CD14-positive monocyte (primary cell): ENCODE measurements around the gene SMIM15. TPM values are rescaled to one million over a fixed set of nuclear protein-coding genes. Genes with fewer than 3 reads are reported as not detected.

Experiments
- DNase-seq, 3 donors: peaks; one replicate each; pipeline ENCODE4 v3.0.0-alpha.2; 2011 to 2022
- H2AFZ ChIP-seq: 2 replicates; pipeline ENCODE4 v1.6.0; 2012; ENCODE audit warnings: mild to moderate bottlenecking, low read depth, low read length, inconsistent platforms; ENCODE audit not compliant: insufficient read depth, poor library complexity, severe bottlenecking
- H3K27ac ChIP-seq, 2 donors: 1 replicate in 1 of 2; 2 replicates in 1 of 2; pipeline ENCODE4 v1.5.1; 2012 to 2013; ENCODE audit warnings: low read length in 2 of 2, control low read depth in 1 of 2, inconsistent platforms in 1 of 2, low read depth in 1 of 2, mild to moderate bottlenecking in 1 of 2
- H3K27me3 ChIP-seq, 2 donors: one replicate each; pipeline versions ENCODE4 v1.6.0 to v1.6.1; 2011 to 2013; ENCODE audit warnings: low read length in 2 of 2; ENCODE audit not compliant: control insufficient read depth in 2 of 2, insufficient read depth in 2 of 2
- H3K36me3 ChIP-seq, 2 donors: replicated peaks in 1 of 2; 1 replicate in 1 of 2; 2 replicates in 1 of 2; pipeline versions ENCODE4 v1.5.1 to v1.6.1; 2012 to 2013; ENCODE audit warnings: low read length in 2 of 2, control low read depth in 1 of 2, inconsistent platforms in 1 of 2, mild to moderate bottlenecking in 1 of 2; ENCODE audit not compliant: insufficient read depth in 2 of 2, control insufficient read depth in 1 of 2
- H3K4me1 ChIP-seq, 2 donors: 1 replicate in 1 of 2; 2 replicates in 1 of 2; pipeline versions ENCODE4 v1.5.1 to v1.6.1; 2012 to 2013; ENCODE audit warnings: low read length in 2 of 2, control low read depth in 1 of 2, inconsistent platforms in 1 of 2, mild to moderate bottlenecking in 1 of 2, moderate library complexity in 1 of 2; ENCODE audit not compliant: insufficient read depth in 2 of 2, control insufficient read depth in 1 of 2
- H3K4me2 ChIP-seq: replicated peaks from 2 replicates; pipeline ENCODE3; 2012; ENCODE audit warnings: low read length, moderate library complexity, mild to moderate bottlenecking; ENCODE audit not compliant: poor library complexity, severe bottlenecking; ENCODE audit errors: extremely low read depth
- H3K4me3 ChIP-seq, 3 experiments: fragments of 200-600 bp in 1 of 3; sonication (generic) in 1 of 3; replicated peaks in 1 of 3; 1 replicate in 2 of 3; 2 replicates in 1 of 3; pipeline ENCODE4 v1.5.1; 2011 to 2013; ENCODE audit warnings: low read length in 3 of 3, mild to moderate bottlenecking in 3 of 3, control low read depth in 2 of 3, low read depth in 2 of 3, inconsistent platforms in 1 of 3, moderate library complexity in 1 of 3
- H3K79me2 ChIP-seq: 2 replicates; pipeline ENCODE4 v1.6.0; 2012; ENCODE audit warnings: mild to moderate bottlenecking, control low read depth, inconsistent platforms, low read length, moderate library complexity; ENCODE audit not compliant: insufficient read depth
- H3K9ac ChIP-seq: 2 replicates; pipeline ENCODE4 v1.6.0; 2017; ENCODE audit warnings: low read length, mild to moderate bottlenecking; ENCODE audit not compliant: insufficient read depth, poor library complexity, severe bottlenecking
- H3K9me3 ChIP-seq, 2 donors: replicated peaks in 1 of 2; 1 replicate in 1 of 2; 2 replicates in 1 of 2; pipeline versions ENCODE4 v1.5.1 to v1.6.1; 2012 to 2013; ENCODE audit warnings: low read length in 2 of 2, control low read depth in 1 of 2; ENCODE audit not compliant: control insufficient read depth in 1 of 2, insufficient read depth in 1 of 2
- H4K20me1 ChIP-seq: 2 replicates; pipeline ENCODE4 v1.6.0; 2012; ENCODE audit warnings: mild to moderate bottlenecking, low read length, control low read depth, moderate library complexity; ENCODE audit not compliant: insufficient read depth
- H3K27ac Mint-ChIP-seq, 7 donors: one replicate each; pipeline ENCODE4 v1.8.0; 2020; ENCODE audit warnings: mild to moderate bottlenecking in 7 of 7, mixed read lengths in 7 of 7, moderate library complexity in 6 of 7, inconsistent platforms in 2 of 7
- H3K27me3 Mint-ChIP-seq, 3 donors: one replicate each; pipeline ENCODE4 v1.8.0; 2021 to 2022; ENCODE audit warnings: low read depth in 3 of 3, mild to moderate bottlenecking in 3 of 3, mixed read lengths in 3 of 3, moderate library complexity in 3 of 3, inconsistent platforms in 1 of 3
- H3K36me3 Mint-ChIP-seq, 2 donors: one replicate each; pipeline ENCODE4 v1.8.0; 2020; ENCODE audit warnings: mixed read lengths in 2 of 2, inconsistent platforms in 1 of 2, mild to moderate bottlenecking in 1 of 2
- H3K4me1 Mint-ChIP-seq: one replicate; pipeline ENCODE4 v1.8.0; 2020; ENCODE audit warnings: mild to moderate bottlenecking, mixed read lengths
- H3K4me3 Mint-ChIP-seq, 2 donors: one replicate each; pipeline ENCODE4 v1.8.0; 2020; ENCODE audit warnings: mild to moderate bottlenecking in 2 of 2, mixed read lengths in 2 of 2, moderate library complexity in 1 of 2
- H3K9me3 Mint-ChIP-seq, 7 donors: one replicate each; pipeline ENCODE4 v1.8.0; 2020 to 2022; ENCODE audit warnings: mixed read lengths in 7 of 7, mild to moderate bottlenecking in 6 of 7, moderate library complexity in 6 of 7, inconsistent platforms in 2 of 7
- WGBS: methylation state at CpG from one replicate; pipeline ENCODE4 v1.1.5; 2013; ENCODE audit warnings: missing lambda C conversion rate; ENCODE audit not compliant: insufficient coverage; 5-methylcytosine and 5-hydroxymethylcytosine counted together
- intact Hi-C, 2 donors: fragments of 100-400 bp; cut with micrococcal nuclease; formaldehyde crosslinking; loops; one replicate each; pipeline versions ENCODE4 v1.15.0 to v1.15.1; 2023
- polyA plus RNA-seq, 3 donors: library from polyadenylated mRNA; depleted of rRNA in 1 of 3; unstranded in 2 of 3; stranded (reverse) in 1 of 3; fragments of 300-500 nt in 2 of 3; fragments of >200 nt in 1 of 3; fragmentation: Illumina TruSeq in 2 of 3; gene quantifications; 1 replicate in 2 of 3; 2 replicates in 1 of 3; pipeline ENCODE4 v1.2.3, GENCODE V29; 2012 to 2021
- TF ChIP-seq, protein P1 (sequence below): fragments of 200-600 bp; IDR thresholded peaks from one replicate; pipeline ENCODE4 v1.8.0; 2022; ENCODE audit warnings: antibody characterized with exemption, mild to moderate bottlenecking

Gene SMIM15
- polyA plus RNA-seq, 3 donors = 7.0 to 43.4 (median 32.0) TPM

DNA sequence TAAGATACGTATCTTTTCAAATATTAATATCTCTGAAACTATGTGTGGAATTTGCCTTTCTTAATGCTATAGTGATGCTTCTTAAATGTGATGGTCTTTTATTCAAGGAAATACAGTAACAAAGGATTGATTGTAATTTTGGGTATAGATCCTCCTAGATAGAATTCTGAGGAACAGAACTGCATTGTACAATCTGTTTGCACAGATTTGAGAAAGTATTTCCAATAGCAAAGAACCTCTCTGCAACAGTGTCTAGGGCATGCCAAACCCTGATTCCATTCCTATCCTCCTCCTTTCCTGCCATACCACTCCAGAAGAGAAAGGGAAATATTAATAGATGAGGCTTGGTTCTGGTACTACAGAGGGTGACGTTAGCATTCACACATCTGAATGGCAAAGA lies 10.4 kb downstream of the SMIM15 start:
- H4K20me1 ChIP-seq = no peaks in the 10 kb centered on the region
- 100% methylated on average over 1 of the region's 2 CpGs for WGBS

GRCh38 chr5:61148515-61148914 lies 13.8 kb downstream of the SMIM15 start:
- intact Hi-C loops = no loop called here

More for the DNA sequence above, 10.4 kb downstream of the SMIM15 start:
- DNase-seq = no peak
- TF ChIP-seq, protein P1, sequence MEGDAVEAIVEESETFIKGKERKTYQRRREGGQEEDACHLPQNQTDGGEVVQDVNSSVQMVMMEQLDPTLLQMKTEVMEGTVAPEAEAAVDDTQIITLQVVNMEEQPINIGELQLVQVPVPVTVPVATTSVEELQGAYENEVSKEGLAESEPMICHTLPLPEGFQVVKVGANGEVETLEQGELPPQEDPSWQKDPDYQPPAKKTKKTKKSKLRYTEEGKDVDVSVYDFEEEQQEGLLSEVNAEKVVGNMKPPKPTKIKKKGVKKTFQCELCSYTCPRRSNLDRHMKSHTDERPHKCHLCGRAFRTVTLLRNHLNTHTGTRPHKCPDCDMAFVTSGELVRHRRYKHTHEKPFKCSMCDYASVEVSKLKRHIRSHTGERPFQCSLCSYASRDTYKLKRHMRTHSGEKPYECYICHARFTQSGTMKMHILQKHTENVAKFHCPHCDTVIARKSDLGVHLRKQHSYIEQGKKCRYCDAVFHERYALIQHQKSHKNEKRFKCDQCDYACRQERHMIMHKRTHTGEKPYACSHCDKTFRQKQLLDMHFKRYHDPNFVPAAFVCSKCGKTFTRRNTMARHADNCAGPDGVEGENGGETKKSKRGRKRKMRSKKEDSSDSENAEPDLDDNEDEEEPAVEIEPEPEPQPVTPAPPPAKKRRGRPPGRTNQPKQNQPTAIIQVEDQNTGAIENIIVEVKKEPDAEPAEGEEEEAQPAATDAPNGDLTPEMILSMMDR = no peak
- no peaks in the 10 kb centered on the region for H3K9me3 ChIP-seq
- H3K27ac Mint-ChIP-seq = no peak overlapping the region
- H3K4me2 ChIP-seq = no peak overlapping the region
- peaks cover 0 to 11% (median 7%) of the 10 kb centered on the region in 7 donors for H3K9me3 Mint-ChIP-seq
- no peaks in the 10 kb centered on the region for H3K4me1 Mint-ChIP-seq
- intact Hi-C loops = no loop called here
- H3K4me3 ChIP-seq = no peak overlapping the region
- peaks cover 6% of the 10 kb centered on the region for H3K79me2 ChIP-seq
- H3K27me3 ChIP-seq = no peaks in the 10 kb centered on the region
- H3K4me1 ChIP-seq = no peaks in the 10 kb centered on the region
- no peak overlapping the region for H2AFZ ChIP-seq
- H3K4me3 Mint-ChIP-seq = no peak overlapping the region
- H3K27ac ChIP-seq = no peak overlapping the region
- H3K9ac ChIP-seq = no peak overlapping the region
- H3K36me3 Mint-ChIP-seq = peaks cover 14 to 19% of the 10 kb centered on the region in 2 donors
- peaks cover 0 to 2% of the 10 kb centered on the region in 2 donors for H3K36me3 ChIP-seq
- H3K27me3 Mint-ChIP-seq = no peaks in the 10 kb centered on the region

More at GRCh38 chr5:61148515-61148914, 13.8 kb downstream of the SMIM15 start:
- Histone ChIP-seq H3K9me3 (no peaks in the 10 kb centered on the region), H3K79me2 (no peaks in the 10 kb centered on the region), H3K4me2 (no peak overlapping the region), H3K27ac (no peak overlapping the region), H3K9ac (no peak overlapping the region), H3K4me1 (no peaks in the 10 kb centered on the region), H3K36me3 (no peaks in the 10 kb centered on the region), H3K4me3 (no peak overlapping the region), H2AFZ (no peak overlapping the region), H4K20me1 (no peaks in the 10 kb centered on the region), H3K27me3 (no peaks in the 10 kb centered on the region)
- no peak for DNase-seq
- no peak overlapping the region for H3K27ac Mint-ChIP-seq
- H3K4me1 Mint-ChIP-seq = no peaks in the 10 kb centered on the region
- H3K36me3 Mint-ChIP-seq = peaks cover 2% of the 10 kb centered on the region in 2 donors
- TF ChIP-seq, protein P1 = no peak
- H3K9me3 Mint-ChIP-seq = peaks cover 0 to 7% (median 3%) of the 10 kb centered on the region in 7 donors
- no peak overlapping the region for H3K4me3 Mint-ChIP-seq
- no peaks in the 10 kb centered on the region for H3K27me3 Mint-ChIP-seq
